ENCODE data around the gene MAN2B1.

DNA sequence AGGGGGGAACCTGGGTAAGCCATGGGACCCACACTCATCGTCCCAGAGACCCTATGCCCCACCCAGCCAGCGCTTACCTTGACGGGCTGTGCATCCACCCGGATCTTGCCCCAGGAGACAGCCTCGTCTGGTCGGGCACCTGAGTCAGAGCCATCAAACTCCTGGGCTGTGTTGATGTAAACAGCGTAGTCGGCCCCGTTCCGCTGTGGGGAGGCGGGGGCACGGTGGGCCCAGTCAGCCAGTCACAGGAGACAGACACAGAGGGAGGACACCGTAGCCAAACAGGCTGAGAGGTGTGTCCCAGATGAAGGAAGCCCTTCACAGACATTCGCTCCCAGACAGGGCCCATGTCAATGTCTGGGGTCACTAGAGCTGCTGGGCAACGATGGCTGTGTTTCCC, 9.4 kb upstream of the MAN2B1 start:
- TF ChIP-seq NFE2L2 (IDR thresholded peaks at IDR 0.05; ENCODE audit: low read length): no peak
- TF ChIP-seq, protein P1, sequence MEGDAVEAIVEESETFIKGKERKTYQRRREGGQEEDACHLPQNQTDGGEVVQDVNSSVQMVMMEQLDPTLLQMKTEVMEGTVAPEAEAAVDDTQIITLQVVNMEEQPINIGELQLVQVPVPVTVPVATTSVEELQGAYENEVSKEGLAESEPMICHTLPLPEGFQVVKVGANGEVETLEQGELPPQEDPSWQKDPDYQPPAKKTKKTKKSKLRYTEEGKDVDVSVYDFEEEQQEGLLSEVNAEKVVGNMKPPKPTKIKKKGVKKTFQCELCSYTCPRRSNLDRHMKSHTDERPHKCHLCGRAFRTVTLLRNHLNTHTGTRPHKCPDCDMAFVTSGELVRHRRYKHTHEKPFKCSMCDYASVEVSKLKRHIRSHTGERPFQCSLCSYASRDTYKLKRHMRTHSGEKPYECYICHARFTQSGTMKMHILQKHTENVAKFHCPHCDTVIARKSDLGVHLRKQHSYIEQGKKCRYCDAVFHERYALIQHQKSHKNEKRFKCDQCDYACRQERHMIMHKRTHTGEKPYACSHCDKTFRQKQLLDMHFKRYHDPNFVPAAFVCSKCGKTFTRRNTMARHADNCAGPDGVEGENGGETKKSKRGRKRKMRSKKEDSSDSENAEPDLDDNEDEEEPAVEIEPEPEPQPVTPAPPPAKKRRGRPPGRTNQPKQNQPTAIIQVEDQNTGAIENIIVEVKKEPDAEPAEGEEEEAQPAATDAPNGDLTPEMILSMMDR (CRISPR knock-in tag; IDR thresholded peaks at IDR 0.05): no peak

All from HepG2 (cell line).